ENCODE data around the gene RNF152. TPM values are rescaled to one million over a fixed set of nuclear protein-coding genes. Genes with fewer than 3 reads are reported as not detected.

The RNF152 gene
- polyA plus RNA-seq, 1 donor from 2014 or later: 22.9 TPM

GRCh38 chr18:61845197-61845596, 47.6 kb downstream of the RNF152 start:
- Histone ChIP-seq H3K4me3 (ENCODE audit: low read length) (no peak overlapping the region), H3K36me3 (ENCODE audit: insufficient read depth, low read length) (no peaks in the 10 kb centered on the region)

GRCh38 chr18:61844726-61845125, 48.1 kb downstream of the RNF152 start:
- no peaks in the 10 kb centered on the region for H3F3A ChIP-seq (ENCODE audit: insufficient read depth, low read length, poor library complexity, severe bottlenecking)
- no peaks in the 10 kb centered on the region for H3K79me2 ChIP-seq (replicated peaks; ENCODE audit: insufficient read depth, low read length)
- H3K36me3 ChIP-seq (ENCODE audit: insufficient read depth, low read length): no peaks in the 10 kb centered on the region
- TF ChIP-seq SMC3 (conservative IDR thresholded peaks at IDR 0.05; ENCODE audit: poor library complexity) (no peak), EP300 (conservative IDR thresholded peaks at IDR 0.05; ENCODE audit: poor library complexity, severe bottlenecking) (no peak), EZH2 (IDR thresholded peaks at IDR 0.05; ENCODE audit: borderline replicate concordance, insufficient read depth, low read length, poor library complexity, severe bottlenecking) (no peak), POLR2AphosphoS5 (IDR thresholded peaks at IDR 0.05) (no peak), MXI1 (conservative IDR thresholded peaks at IDR 0.05; ENCODE audit: poor library complexity, severe bottlenecking) (no peak), REST (IDR thresholded peaks at IDR 0.05; ENCODE audit: borderline replicate concordance) (no peak)

More at GRCh38 chr18:61845197-61845596, 47.6 kb downstream of the RNF152 start:
- TF ChIP-seq EP300 (conservative IDR thresholded peaks at IDR 0.05; ENCODE audit: poor library complexity, severe bottlenecking) (no peak), CTCF (IDR thresholded peaks at IDR 0.05; ENCODE audit: poor library complexity, severe bottlenecking) (no peak), EZH2 (IDR thresholded peaks at IDR 0.05; ENCODE audit: borderline replicate concordance, insufficient read depth, low read length, poor library complexity, severe bottlenecking) (no peak), POLR2AphosphoS5 (IDR thresholded peaks at IDR 0.05) (no peak), RAD21 (conservative IDR thresholded peaks at IDR 0.05) (no peak), REST (IDR thresholded peaks at IDR 0.05; ENCODE audit: borderline replicate concordance) (no peak), SMC3 (conservative IDR thresholded peaks at IDR 0.05; ENCODE audit: poor library complexity) (no peak), TAF1 (IDR thresholded peaks at IDR 0.05; ENCODE audit: low read depth) (no peak), MXI1 (conservative IDR thresholded peaks at IDR 0.05; ENCODE audit: poor library complexity, severe bottlenecking) (no peak)
- H2AFZ ChIP-seq (ENCODE audit: low read depth, low read length): no peak overlapping the region
- H3K9me2 ChIP-seq (ENCODE audit: insufficient read depth, low read length): no peaks in the 10 kb centered on the region
- H3K27ac ChIP-seq (ENCODE audit: low read length): no peak overlapping the region
- H3K9me3 ChIP-seq (ENCODE audit: low read length): no peaks in the 10 kb centered on the region
- H3K79me2 ChIP-seq (replicated peaks; ENCODE audit: insufficient read depth, low read length): no peaks in the 10 kb centered on the region
- H3F3A ChIP-seq (ENCODE audit: insufficient read depth, low read length, poor library complexity, severe bottlenecking): no peaks in the 10 kb centered on the region
- H3K4me2 ChIP-seq (ENCODE audit: low read length): no peak overlapping the region
- no peak overlapping the region for H3K9ac ChIP-seq (ENCODE audit: low read length)
- no peaks in the 10 kb centered on the region for H3K27me3 ChIP-seq (ENCODE audit: insufficient read depth, low read depth, low read length)
- H4K20me1 ChIP-seq (ENCODE audit: insufficient read depth): no peaks in the 10 kb centered on the region

More at GRCh38 chr18:61844726-61845125, 48.1 kb downstream of the RNF152 start:
- H3K27me3 ChIP-seq (ENCODE audit: insufficient read depth, low read depth, low read length): no peaks in the 10 kb centered on the region
- no peak overlapping the region for H3K4me3 ChIP-seq (ENCODE audit: low read length)
- H3K4me2 ChIP-seq (ENCODE audit: low read length): no peak overlapping the region
- H3K9me3 ChIP-seq (ENCODE audit: low read length): no peaks in the 10 kb centered on the region
- H4K20me1 ChIP-seq (ENCODE audit: insufficient read depth): no peaks in the 10 kb centered on the region
- H2AFZ ChIP-seq (ENCODE audit: low read depth, low read length): no peak overlapping the region
- H3K9ac ChIP-seq (ENCODE audit: low read length): no peak overlapping the region
- no peaks in the 10 kb centered on the region for H3K9me2 ChIP-seq (ENCODE audit: insufficient read depth, low read length)
- no peak overlapping the region for H3K27ac ChIP-seq (ENCODE audit: low read length)
